ENCODE data around the gene CHRM5.

The CHRM5 gene

GRCh38 chr15:33968224-33968623 is at the start of gene CHRM5:
CHRM5 (plus strand) TSS chr15:33968497; CDS start chr15:34062718, 94,221 bp downstream.
- no peak within 1 kb of the TSS for H2AFZ ChIP-seq
- H3K4me1 ChIP-seq, result no peaks in the 10 kb centered on the region
- no peaks in the 10 kb centered on the region for H3K36me3 ChIP-seq (ENCODE audit: control insufficient read depth, insufficient read depth, low read length)
- no peak within 1 kb of the TSS for H3K4me2 ChIP-seq (ENCODE audit: low read length)
- H3K27ac ChIP-seq, result no peak within 1 kb of the TSS
- H3K9me3 ChIP-seq (ENCODE audit: control insufficient read depth, low read length), result no peaks in the 10 kb centered on the region
- peaks cover 4% of the 10 kb centered on the region for H3K79me2 ChIP-seq
- H3K4me3 ChIP-seq (ENCODE audit: low read depth, low read length), result no peak within 1 kb of the TSS
- no peak within 1 kb of the TSS for H3K9ac ChIP-seq
- no peaks in the 10 kb centered on the region for H3K27me3 ChIP-seq (ENCODE audit: control insufficient read depth, insufficient read depth, low read length)
- TF ChIP-seq, protein P1, sequence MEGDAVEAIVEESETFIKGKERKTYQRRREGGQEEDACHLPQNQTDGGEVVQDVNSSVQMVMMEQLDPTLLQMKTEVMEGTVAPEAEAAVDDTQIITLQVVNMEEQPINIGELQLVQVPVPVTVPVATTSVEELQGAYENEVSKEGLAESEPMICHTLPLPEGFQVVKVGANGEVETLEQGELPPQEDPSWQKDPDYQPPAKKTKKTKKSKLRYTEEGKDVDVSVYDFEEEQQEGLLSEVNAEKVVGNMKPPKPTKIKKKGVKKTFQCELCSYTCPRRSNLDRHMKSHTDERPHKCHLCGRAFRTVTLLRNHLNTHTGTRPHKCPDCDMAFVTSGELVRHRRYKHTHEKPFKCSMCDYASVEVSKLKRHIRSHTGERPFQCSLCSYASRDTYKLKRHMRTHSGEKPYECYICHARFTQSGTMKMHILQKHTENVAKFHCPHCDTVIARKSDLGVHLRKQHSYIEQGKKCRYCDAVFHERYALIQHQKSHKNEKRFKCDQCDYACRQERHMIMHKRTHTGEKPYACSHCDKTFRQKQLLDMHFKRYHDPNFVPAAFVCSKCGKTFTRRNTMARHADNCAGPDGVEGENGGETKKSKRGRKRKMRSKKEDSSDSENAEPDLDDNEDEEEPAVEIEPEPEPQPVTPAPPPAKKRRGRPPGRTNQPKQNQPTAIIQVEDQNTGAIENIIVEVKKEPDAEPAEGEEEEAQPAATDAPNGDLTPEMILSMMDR (IDR thresholded peaks at IDR 0.05), result no peak

GRCh38 chr15:33923446-33923845 is 44.9 kb upstream of the CHRM5 start:
- no peaks in the 10 kb centered on the region for H3K79me2 ChIP-seq
- no peaks in the 10 kb centered on the region for H3K36me3 ChIP-seq (ENCODE audit: control insufficient read depth, insufficient read depth, low read length)
- TF ChIP-seq, protein P1 (IDR thresholded peaks at IDR 0.05), result no peak
- H3K27ac ChIP-seq, result no peak overlapping the region
- H3K4me1 ChIP-seq, result no peaks in the 10 kb centered on the region
- no peak overlapping the region for H3K4me3 ChIP-seq (ENCODE audit: low read depth, low read length)
- no peak overlapping the region for H3K9ac ChIP-seq
- no peaks in the 10 kb centered on the region for H3K9me3 ChIP-seq (ENCODE audit: control insufficient read depth, low read length)
- no peak overlapping the region for H2AFZ ChIP-seq
- H3K4me2 ChIP-seq (ENCODE audit: low read length), result no peak overlapping the region
- H3K27me3 ChIP-seq (ENCODE audit: control insufficient read depth, insufficient read depth, low read length), result no peaks in the 10 kb centered on the region

DNA sequence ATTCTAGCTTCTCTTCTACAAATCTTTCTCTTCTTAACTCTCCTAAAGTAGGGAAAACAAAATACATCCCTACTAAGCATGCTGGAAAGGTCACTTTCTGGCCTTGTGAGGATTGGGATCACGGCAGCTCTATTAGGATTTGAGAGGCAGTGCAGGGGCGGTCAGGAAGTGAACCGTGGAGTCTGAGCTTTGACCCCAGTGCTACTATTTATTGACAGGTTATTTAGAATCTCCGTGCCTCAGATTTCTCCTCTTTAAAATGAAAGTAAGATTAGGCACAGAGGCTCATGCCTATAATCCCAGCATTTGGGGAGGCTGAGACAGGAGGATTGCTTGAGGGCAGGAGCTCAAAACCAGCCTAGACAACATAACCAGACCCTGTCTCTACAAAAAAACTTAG is 42.0 kb upstream of the CHRM5 start:
- Histone ChIP-seq H2AFZ (no peak overlapping the region), H3K27me3 (ENCODE audit: control insufficient read depth, insufficient read depth, low read length) (no peaks in the 10 kb centered on the region), H3K9me3 (ENCODE audit: control insufficient read depth, low read length) (no peaks in the 10 kb centered on the region), H3K9ac (no peak overlapping the region), H3K27ac (no peak overlapping the region), H3K36me3 (ENCODE audit: control insufficient read depth, insufficient read depth, low read length) (no peaks in the 10 kb centered on the region), H3K79me2 (no peaks in the 10 kb centered on the region), H3K4me2 (ENCODE audit: low read length) (no peak overlapping the region), H3K4me1 (no peaks in the 10 kb centered on the region), H3K4me3 (ENCODE audit: low read depth, low read length) (no peak overlapping the region)
- TF ChIP-seq, protein P1 (IDR thresholded peaks at IDR 0.05), result no peak

- no peak overlapping the region for H3K27ac ChIP-seq
- H3K4me3 ChIP-seq (ENCODE audit: low read depth, low read length), result no peak overlapping the region
- no peak overlapping the region for H3K9ac ChIP-seq
- H3K79me2 ChIP-seq, result no peaks in the 10 kb centered on the region
- no peaks in the 10 kb centered on the region for H3K36me3 ChIP-seq (ENCODE audit: control insufficient read depth, insufficient read depth, low read length)
- no peak overlapping the region for H2AFZ ChIP-seq
- H3K4me2 ChIP-seq (ENCODE audit: low read length), result no peak overlapping the region
- TF ChIP-seq, protein P1 (IDR thresholded peaks at IDR 0.05), result no peak
- H3K27me3 ChIP-seq (ENCODE audit: control insufficient read depth, insufficient read depth, low read length), result no peaks in the 10 kb centered on the region
- no peaks in the 10 kb centered on the region for H3K9me3 ChIP-seq (ENCODE audit: control insufficient read depth, low read length)
- H3K4me1 ChIP-seq, result no peaks in the 10 kb centered on the region
Measured at GRCh38 chr15:33932734-33933133, 35.6 kb upstream of the CHRM5 start.

GRCh38 chr15:33934396-33934795 is 33.9 kb upstream of the CHRM5 start:
- no peak overlapping the region for H3K27ac ChIP-seq
- no peak overlapping the region for H2AFZ ChIP-seq
- H3K79me2 ChIP-seq, result no peaks in the 10 kb centered on the region
- H3K4me1 ChIP-seq, result no peaks in the 10 kb centered on the region
- TF ChIP-seq, protein P1 (IDR thresholded peaks at IDR 0.05), result no peak
- H3K4me3 ChIP-seq (ENCODE audit: low read depth, low read length), result no peak overlapping the region
- H3K9me3 ChIP-seq (ENCODE audit: control insufficient read depth, low read length), result no peaks in the 10 kb centered on the region
- H3K9ac ChIP-seq, result no peak overlapping the region
- no peaks in the 10 kb centered on the region for H3K27me3 ChIP-seq (ENCODE audit: control insufficient read depth, insufficient read depth, low read length)
- H3K36me3 ChIP-seq (ENCODE audit: control insufficient read depth, insufficient read depth, low read length), result no peaks in the 10 kb centered on the region
- no peak overlapping the region for H3K4me2 ChIP-seq (ENCODE audit: low read length)

Measured in parathyroid adenoma (tissue), 2 donors.